Coronary artery (tissue), 2 donors: ENCODE results near the gene TPBGL.

Source experiments
- DNase-seq: peaks from one replicate; pipeline ENCODE4 v3.0.0-alpha.2; 2017; ENCODE audit warnings: low spot score
- H3K27ac ChIP-seq, 2 donors: fragments of 200-600 bp; sonication (generic); one replicate each; pipeline ENCODE4 v1.5.1; 2016 to 2019
- H3K4me3 ChIP-seq: fragments of 200-600 bp; sonication (generic); 2 replicates; pipeline ENCODE4 v1.5.1; 2016; ENCODE audit warnings: mild to moderate bottlenecking, moderate library complexity
- TF ChIP-seq, protein P1 (sequence below): fragments of 200-600 bp; sonication (generic); IDR thresholded peaks from one replicate; pipeline ENCODE4 v1.5.1; 2019; ENCODE audit warnings: antibody characterized with exemption

The TPBGL gene

DNA sequence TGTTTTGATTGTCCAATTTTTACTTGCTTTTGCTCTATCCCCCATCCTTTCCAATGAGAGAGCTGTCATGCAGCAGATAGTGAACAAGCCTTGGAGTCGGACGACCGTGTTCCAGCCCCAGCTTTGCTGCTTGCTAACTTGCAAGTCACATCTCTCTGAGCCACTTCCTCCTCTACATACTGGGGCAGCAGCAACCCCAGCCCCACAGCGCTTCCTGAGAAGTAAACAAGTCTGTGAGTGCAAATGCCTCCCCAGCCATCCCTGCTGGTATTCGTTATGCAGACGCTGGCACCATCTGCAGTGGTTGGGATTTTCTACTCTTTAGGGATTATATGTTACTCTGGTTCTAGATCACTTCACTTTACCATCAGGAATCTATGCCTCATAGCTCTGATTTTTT, 35.0 kb downstream of the TPBGL start:
- H3K4me3 ChIP-seq: no peak overlapping the region
- TF ChIP-seq, protein P1, sequence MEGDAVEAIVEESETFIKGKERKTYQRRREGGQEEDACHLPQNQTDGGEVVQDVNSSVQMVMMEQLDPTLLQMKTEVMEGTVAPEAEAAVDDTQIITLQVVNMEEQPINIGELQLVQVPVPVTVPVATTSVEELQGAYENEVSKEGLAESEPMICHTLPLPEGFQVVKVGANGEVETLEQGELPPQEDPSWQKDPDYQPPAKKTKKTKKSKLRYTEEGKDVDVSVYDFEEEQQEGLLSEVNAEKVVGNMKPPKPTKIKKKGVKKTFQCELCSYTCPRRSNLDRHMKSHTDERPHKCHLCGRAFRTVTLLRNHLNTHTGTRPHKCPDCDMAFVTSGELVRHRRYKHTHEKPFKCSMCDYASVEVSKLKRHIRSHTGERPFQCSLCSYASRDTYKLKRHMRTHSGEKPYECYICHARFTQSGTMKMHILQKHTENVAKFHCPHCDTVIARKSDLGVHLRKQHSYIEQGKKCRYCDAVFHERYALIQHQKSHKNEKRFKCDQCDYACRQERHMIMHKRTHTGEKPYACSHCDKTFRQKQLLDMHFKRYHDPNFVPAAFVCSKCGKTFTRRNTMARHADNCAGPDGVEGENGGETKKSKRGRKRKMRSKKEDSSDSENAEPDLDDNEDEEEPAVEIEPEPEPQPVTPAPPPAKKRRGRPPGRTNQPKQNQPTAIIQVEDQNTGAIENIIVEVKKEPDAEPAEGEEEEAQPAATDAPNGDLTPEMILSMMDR: no peak
- no peak for DNase-seq
- H3K27ac ChIP-seq: no peak overlapping the region

DNA sequence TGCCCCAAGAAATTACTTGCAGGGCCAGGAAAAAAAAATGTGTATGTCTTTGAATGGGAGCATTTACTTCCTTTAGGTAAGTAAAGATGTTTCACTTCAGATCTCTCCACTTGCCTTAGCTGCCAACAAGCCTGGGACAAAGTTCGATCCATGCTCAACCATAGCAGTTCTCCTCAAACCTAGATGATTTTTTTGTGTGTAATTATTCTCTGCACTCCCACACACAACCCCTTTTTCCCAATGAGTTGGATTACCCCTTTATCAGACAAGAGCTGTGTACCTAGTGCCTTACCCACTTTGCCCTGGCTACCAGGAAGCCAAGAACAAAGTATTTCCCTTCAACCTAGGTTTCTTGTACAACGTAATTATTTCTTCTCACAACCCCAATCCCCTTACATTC, 35.6 kb downstream of the TPBGL start:
- TF ChIP-seq, protein P1: no peak
- H3K4me3 ChIP-seq: no peak overlapping the region
- DNase-seq: no peak
- H3K27ac ChIP-seq: no peak overlapping the region

DNA sequence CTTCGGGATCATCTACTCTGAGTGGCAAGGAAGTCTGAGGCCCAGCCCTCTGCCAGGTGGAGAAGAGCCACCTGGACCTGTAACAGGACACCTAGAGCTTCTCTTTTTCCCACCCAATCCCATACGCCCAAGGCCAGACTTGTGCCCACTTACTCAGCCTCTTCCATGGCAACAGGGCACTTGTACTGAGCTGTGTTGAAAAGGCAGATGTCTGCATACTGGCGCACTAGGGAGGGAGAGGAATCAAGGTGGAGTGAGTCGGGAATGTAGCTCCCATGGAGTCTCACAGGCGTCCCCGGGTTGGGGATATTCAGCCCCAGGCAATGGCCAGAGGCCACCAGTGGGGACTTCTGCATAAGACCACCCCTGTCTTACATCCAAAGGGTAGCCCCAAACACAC, 36.1 kb downstream of the TPBGL start:
- Histone ChIP-seq H3K27ac (no peak overlapping the region), H3K4me3 (no peak overlapping the region)
- TF ChIP-seq, protein P1: no peak
- DNase-seq: no peak

DNA sequence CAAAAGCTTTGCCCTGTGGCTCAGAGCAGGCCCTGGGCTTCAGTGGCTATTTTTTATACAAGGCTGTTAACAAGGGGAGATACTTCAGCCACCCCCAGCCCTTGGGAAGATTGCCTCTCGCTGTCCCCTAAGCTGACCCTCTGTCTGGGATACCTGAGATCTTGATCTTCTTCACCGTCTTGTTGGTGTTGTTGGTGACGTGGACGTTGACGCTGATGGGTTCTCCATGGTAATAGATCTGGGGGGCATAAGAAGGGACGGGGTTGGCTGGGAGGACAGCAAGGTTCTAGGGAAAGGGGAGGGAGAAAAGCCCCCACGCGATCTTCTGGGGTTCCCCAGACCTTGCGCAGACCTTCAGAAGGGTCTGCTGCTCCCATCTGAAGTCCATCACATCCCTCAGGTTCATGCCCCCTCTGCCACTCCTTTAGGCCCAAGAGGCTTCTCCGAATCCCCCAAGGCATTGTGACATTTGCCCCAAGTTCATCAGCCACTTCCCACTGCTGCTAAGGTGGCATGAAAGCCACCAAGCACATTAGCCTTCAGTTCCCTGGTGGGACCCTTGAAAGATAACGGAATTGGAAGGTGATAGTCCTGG, 36.7 kb downstream of the TPBGL start:
- Histone ChIP-seq H3K27ac (no peak overlapping the region), H3K4me3 (no peak overlapping the region)
- TF ChIP-seq, protein P1: no peak
- DNase-seq: no peak

DNA sequence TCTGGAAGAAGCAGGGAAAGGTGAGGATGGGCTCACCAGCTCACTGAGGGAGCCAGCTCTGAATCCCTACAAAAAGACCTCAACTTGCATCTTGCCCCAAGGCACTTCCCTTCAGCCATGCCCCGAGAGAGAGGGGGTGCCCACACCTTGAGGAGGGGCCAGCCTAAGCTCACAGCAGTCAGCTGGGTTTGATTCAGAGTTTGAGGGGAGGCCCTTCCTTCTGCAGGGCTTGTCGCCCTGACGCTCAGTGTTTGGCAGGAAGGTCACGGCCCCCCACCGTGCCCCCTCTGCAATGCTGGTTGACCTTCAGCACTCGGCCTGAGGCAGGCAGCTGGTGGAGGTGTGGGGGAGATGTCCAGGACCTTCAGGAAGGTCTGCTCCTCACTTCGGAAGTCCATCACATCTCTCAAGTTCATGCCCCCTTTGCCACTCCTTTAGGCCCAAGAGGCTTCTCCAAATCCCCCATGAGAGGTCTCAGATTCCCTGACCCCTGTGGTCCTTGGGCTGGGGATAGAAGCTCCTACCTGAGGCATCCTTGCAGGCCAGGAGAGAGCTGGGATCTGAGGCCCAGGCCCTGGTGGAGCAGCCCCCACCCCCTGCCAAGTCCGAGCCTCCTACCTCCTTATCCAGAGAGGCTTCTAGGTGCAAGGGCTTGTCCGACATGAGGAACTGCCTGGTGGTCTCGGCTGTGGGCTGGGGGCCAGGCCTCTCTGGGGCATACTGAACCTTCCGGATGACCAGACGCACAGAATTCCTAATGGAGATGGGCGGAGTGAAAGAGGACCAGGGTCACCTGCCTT, 37.6 kb downstream of the TPBGL start:
- DNase-seq: no peak
- H3K4me3 ChIP-seq: no peak overlapping the region
- no peak overlapping the region for H3K27ac ChIP-seq
- TF ChIP-seq, protein P1: no peak

DNA sequence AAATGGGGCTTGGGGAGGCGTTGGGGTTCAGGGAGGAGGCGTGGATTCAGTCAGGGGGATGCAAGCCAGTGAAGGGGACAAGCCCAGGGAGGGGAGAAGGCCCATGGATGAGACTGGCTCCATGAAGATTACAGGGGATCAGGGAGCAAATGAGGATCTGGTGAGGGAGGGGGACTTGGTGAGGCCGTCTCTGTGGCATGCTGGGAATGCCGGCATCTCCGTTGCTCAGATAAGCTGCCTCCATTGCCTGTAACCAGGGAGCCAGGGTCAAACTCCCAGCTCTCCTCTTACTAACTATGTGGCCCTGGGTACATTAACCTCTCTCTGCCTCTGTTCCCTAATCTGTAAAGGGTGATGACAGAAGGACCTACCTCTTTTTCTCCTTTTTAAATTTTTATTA, 38.7 kb downstream of the TPBGL start:
- no peak overlapping the region for H3K4me3 ChIP-seq
- TF ChIP-seq, protein P1: no peak
- peak; percentile 71 for DNase-seq
- H3K27ac ChIP-seq: no peak overlapping the region

DNA sequence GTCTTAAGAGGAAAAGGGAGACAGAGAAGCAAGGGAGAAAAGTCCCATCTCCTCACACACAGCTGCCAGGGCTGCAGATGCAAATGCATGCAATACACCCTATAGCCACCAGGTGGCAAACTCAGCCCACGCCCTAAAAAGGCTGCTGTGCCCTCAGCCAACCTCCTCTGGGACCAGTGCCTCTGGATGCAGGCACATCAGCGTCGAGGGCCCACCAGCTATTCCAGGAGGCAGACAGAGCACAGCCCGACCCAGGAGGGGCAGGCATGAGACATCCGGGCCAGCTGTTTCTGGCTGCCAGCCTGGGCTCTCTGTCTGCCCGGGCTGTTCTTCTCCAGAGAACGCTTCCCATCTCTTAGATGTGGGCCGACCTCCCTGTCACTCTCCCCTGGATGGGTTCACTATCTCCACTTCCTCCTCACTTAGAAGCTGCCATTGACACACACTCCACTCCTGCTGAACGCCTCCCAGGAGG, 39.7 kb downstream of the TPBGL start:
- H3K4me3 ChIP-seq: no peak overlapping the region
- no peak for DNase-seq
- H3K27ac ChIP-seq: peak overlapping the region in 1 of 2 donors; percentile 50
- TF ChIP-seq, protein P1: peak; percentile 94
